RWPE1 (cell line): Measurements from ENCODE around the gene APBA3.

Experiments used
- CTCF ChIA-PET: fragments of 350-600 bp; sonication (Branson Sonifier 250); formaldehyde crosslinking; extraction: SDS; loops from one replicate; lab custom pipeline; 2021; lab: Yijun Ruan, JAX
- POLR2A ChIA-PET: fragments of 400-600 bp; formaldehyde crosslinking; extraction: SDS; loops from one replicate; lab custom pipeline; 2020; ENCODE audit warnings: antibody characterized with exemption; ENCODE audit not compliant: low non-redundant PET; lab: Yijun Ruan, JAX
- DNase-seq: peaks from one replicate; pipeline ENCODE4 v3.0.0; 2012; ENCODE audit warnings: low spot score
- H3K27ac ChIP-seq: fragments of 450-650 bp; 2 replicates; pipeline ENCODE4 v1.5.1; 2017
- CTCF ChIP-seq: fragments of 450-650 bp; conservative IDR thresholded peaks from 2 replicates; pipeline ENCODE4 v1.5.1; 2017; ENCODE audit warnings: low read depth, mild to moderate bottlenecking

The APBA3 gene

GRCh38 chr19:3778104-3778867, 16.8 kb upstream of the APBA3 start:
- ChIA-PET POLR2A (no interaction called here), CTCF (no interaction called here)
- no peak for TF ChIP-seq CTCF
- DNase-seq, result no peak
- no peak overlapping the region for H3K27ac ChIP-seq

GRCh38 chr19:3776479-3777040, 15.1 kb upstream of the APBA3 start:
- CTCF ChIA-PET, result no interaction called here
- no peak for TF ChIP-seq CTCF
- POLR2A ChIA-PET, result no interaction called here
- no peak for DNase-seq
- no peak overlapping the region for H3K27ac ChIP-seq

- ChIA-PET POLR2A (no interaction called here), CTCF (no interaction called here)
- DNase-seq, result no peak
- H3K27ac ChIP-seq, result no peak overlapping the region
- TF ChIP-seq CTCF, result no peak
These were observed 14.3 kb upstream of the APBA3 start for GRCh38 chr19:3775831-3776230.

DNA sequence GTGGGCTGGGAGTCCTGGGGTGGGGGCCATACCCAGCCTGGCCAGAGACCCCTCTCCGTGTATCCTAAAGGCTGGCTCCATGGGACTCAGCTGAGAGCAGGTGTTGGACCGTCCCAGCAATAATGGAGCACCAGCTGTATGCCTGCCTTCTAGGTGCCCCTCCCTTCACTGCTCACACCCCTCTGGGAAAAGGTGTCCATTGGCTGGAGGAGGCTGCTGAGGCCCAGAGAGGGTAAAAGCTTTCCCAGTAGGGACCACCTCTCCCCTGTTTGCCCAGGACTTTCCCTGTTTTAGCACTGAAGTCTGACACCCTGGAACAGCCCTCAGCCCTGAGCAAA, 13.9 kb upstream of the APBA3 start:
- TF ChIP-seq CTCF, result no peak
- no peak for DNase-seq
- POLR2A ChIA-PET, result no interaction called here
- no peak overlapping the region for H3K27ac ChIP-seq
- CTCF ChIA-PET, result no interaction called here

GRCh38 chr19:3774621-3775373, 13.3 kb upstream of the APBA3 start:
- ChIA-PET CTCF (no interaction called here), POLR2A (no interaction called here)
- H3K27ac ChIP-seq, result no peak overlapping the region
- no peak for TF ChIP-seq CTCF
- DNase-seq, result no peak

DNA sequence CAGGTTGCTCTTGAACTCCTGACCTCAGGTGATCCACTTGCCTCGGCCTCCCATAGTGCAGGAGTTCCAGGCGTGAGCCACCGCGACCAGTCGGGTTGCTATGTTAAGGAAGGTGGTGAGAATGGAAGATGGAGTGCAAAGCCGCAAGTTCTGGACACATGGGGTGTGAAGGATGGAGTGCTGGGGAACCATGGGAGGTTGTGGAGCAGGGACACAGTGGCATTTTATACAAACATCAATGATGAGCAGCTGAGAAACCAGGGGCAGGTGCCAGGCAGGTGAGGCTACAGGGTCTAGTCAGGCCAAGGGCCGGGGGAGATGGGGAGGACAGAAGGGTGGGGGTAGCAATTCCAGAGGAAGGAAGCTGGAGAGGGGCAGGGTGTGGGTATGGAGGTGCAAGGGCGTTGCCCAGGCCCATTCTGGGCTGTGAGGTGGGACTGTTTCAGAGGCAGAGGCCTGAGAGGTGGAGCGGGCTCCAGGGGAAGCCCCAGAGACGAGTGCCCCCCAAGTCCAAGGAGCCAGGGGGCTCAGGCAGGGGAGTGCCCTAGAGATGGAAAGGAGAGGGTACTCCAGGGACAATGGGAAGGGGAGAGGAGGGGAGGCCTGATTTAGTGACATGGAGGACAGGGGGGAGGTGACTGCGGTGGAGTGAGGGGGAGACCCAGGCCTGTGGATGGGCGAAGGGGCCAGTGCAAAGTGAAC, 12.5 kb upstream of the APBA3 start:
- no peak overlapping the region for H3K27ac ChIP-seq
- ChIA-PET CTCF (interaction anchor here (0.6 to 0.7 kb wide), 2 partner anchors 75 to 1632 kb away, joined by 3 to 7 read pairs; no protein-coding TSS in a partner anchor), POLR2A (no interaction called here)
- no peak for TF ChIP-seq CTCF
- DNase-seq, result no peak
